ENCODE measurements around the gene CCNI.

CCNI gene

GRCh38 chr4:77117721-77118120 is 41.9 kb upstream of the CCNI start:
- DNase-seq (ENCODE audit: low spot score) = no peak

GRCh38 chr4:77113069-77113468 is 37.3 kb upstream of the CCNI start:
- no peak for DNase-seq (ENCODE audit: low spot score)
- TF ChIP-seq CTCF (IDR thresholded peaks at IDR 0.05; ENCODE audit: extremely low read depth, insufficient read depth, missing control alignments) = no peak
- in situ Hi-C loops (cut with MboI; ENCODE audit: low pct_unique_long_range_greater_than_20kb, low sequenced_read_pairs, unreplicated experiment) = no loop called here

More at GRCh38 chr4:77117721-77118120, 41.9 kb upstream of the CCNI start:
- in situ Hi-C loops (cut with MboI; ENCODE audit: low pct_unique_long_range_greater_than_20kb, low sequenced_read_pairs, unreplicated experiment) = no loop called here
- TF ChIP-seq CTCF (IDR thresholded peaks at IDR 0.05; ENCODE audit: extremely low read depth, insufficient read depth, missing control alignments) = no peak

GRCh38 chr4:77110730-77111129 is 34.9 kb upstream of the CCNI start:
- TF ChIP-seq CTCF (IDR thresholded peaks at IDR 0.05; ENCODE audit: extremely low read depth, insufficient read depth, missing control alignments) = no peak
- in situ Hi-C loops (cut with MboI; ENCODE audit: low pct_unique_long_range_greater_than_20kb, low sequenced_read_pairs, unreplicated experiment) = no loop called here
- no peak for DNase-seq (ENCODE audit: low spot score)

- TF ChIP-seq CTCF (IDR thresholded peaks at IDR 0.05; ENCODE audit: extremely low read depth, insufficient read depth, missing control alignments) = no peak
- no peak for DNase-seq (ENCODE audit: low spot score)
- in situ Hi-C loops (cut with MboI; ENCODE audit: low pct_unique_long_range_greater_than_20kb, low sequenced_read_pairs, unreplicated experiment) = no loop called here
These were observed 29.2 kb upstream of the CCNI start for GRCh38 chr4:77104791-77105540.

GRCh38 chr4:77104388-77104787 is 28.6 kb upstream of the CCNI start:
- no peak for TF ChIP-seq CTCF (IDR thresholded peaks at IDR 0.05; ENCODE audit: extremely low read depth, insufficient read depth, missing control alignments)
- in situ Hi-C loops (cut with MboI; ENCODE audit: low pct_unique_long_range_greater_than_20kb, low sequenced_read_pairs, unreplicated experiment) = no loop called here
- DNase-seq (ENCODE audit: low spot score) = no peak

GRCh38 chr4:77100234-77100633 is 24.4 kb upstream of the CCNI start:
- no peak for DNase-seq (ENCODE audit: low spot score)
- TF ChIP-seq CTCF (IDR thresholded peaks at IDR 0.05; ENCODE audit: extremely low read depth, insufficient read depth, missing control alignments) = no peak
- in situ Hi-C loops (cut with MboI; ENCODE audit: low pct_unique_long_range_greater_than_20kb, low sequenced_read_pairs, unreplicated experiment) = no loop called here
